ENCODE results near the gene KLHL40.
"Not testable (repeated sequence)": the region's sequence is repeated elsewhere in the genome, so short reads cannot be mapped to it uniquely, and the experiment has no call there.

The KLHL40 gene

GRCh38 chr3:42705058-42705767 lies 19.9 kb downstream of the KLHL40 start:
- DNase-seq = no peak

GRCh38 chr3:42705962-42706585 lies 20.7 kb downstream of the KLHL40 start:
- DNase-seq = no peak

- no peak for DNase-seq
These were observed 21.6 kb downstream of the KLHL40 start for GRCh38 chr3:42706721-42707619.

GRCh38 chr3:42707620-42708355 lies 22.5 kb downstream of the KLHL40 start:
- DNase-seq = no peak

- DNase-seq = no peak
These were observed 23.3 kb downstream of the KLHL40 start for GRCh38 chr3:42708611-42709151.

- no peak for DNase-seq
These were observed 24.3 kb downstream of the KLHL40 start for GRCh38 chr3:42709621-42710020.

GRCh38 chr3:42710323-42711021 lies 25.1 kb downstream of the KLHL40 start:
- no peak for DNase-seq

GRCh38 chr3:42711491-42712343 lies 26.4 kb downstream of the KLHL40 start:
- no peak for DNase-seq

GRCh38 chr3:42712344-42712648 lies 27.0 kb downstream of the KLHL40 start:
- no peak for DNase-seq

- DNase-seq = no peak
These were observed 27.5 kb downstream of the KLHL40 start for GRCh38 chr3:42712688-42713372.

GRCh38 chr3:42713747-42714146 lies 28.4 kb downstream of the KLHL40 start:
- no peak for DNase-seq

GRCh38 chr3:42714171-42714852 lies 29.0 kb downstream of the KLHL40 start:
- DNase-seq = no peak

GRCh38 chr3:42717306-42717705 lies 32.0 kb downstream of the KLHL40 start:
- no peak for DNase-seq

- no peak for DNase-seq
These were observed 33.0 kb downstream of the KLHL40 start for GRCh38 chr3:42718338-42718737.

- DNase-seq = no peak
These were observed 33.7 kb downstream of the KLHL40 start for GRCh38 chr3:42719002-42719401.

- DNase-seq = no peak
These were observed 34.8 kb downstream of the KLHL40 start for GRCh38 chr3:42720126-42720525.

- no peak for DNase-seq
These were observed 36.4 kb downstream of the KLHL40 start for GRCh38 chr3:42721690-42722089.

GRCh38 chr3:42722442-42722841 lies 37.1 kb downstream of the KLHL40 start:
- DNase-seq = not testable (repeated sequence)

- no peak for DNase-seq
These were observed 37.9 kb downstream of the KLHL40 start for GRCh38 chr3:42723219-42723618.

GRCh38 chr3:42725454-42725853 lies 40.1 kb downstream of the KLHL40 start:
- DNase-seq = no peak
